ENCODE measurements around the gene PRKG1.

The PRKG1 gene

DNA sequence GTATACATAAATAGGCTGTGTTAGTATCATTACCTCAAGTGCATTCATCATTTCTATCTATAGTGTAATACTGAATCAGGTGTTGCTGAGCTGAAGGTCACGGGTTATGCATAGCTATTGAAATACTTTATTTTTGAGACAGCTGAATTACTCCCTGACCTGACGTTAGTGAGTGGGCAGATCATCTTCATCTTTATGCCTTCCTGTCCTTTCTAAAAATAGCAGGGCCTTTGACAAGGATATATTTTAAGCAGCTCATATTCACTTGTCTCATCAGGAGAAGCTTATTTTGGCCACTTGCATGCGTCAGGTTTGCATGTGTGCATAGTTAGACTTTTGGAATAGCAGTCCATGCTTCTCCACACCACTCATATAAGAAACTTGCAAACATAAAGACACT, 1176.2 kb downstream of the PRKG1 start:
- no peak for DNase-seq

DNA sequence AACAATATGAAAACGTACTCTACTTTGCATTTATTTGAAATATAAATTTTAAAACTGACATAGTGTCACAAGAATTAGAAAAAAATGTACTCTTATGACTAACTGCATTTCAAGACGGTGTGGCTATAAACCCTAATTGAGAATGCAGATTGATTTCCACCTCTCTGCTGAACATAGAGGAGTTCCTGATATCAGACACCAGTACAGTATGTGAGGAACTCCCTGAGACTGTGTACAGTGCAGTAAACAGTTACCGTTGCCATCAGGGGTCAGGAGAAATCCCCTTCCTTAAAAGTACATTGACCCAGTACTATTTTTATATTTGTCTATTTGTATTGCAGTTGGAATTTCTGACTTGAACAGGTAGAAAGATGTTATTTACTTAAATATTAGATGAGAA, 1178.0 kb downstream of the PRKG1 start:
- DNase-seq: no peak

DNA sequence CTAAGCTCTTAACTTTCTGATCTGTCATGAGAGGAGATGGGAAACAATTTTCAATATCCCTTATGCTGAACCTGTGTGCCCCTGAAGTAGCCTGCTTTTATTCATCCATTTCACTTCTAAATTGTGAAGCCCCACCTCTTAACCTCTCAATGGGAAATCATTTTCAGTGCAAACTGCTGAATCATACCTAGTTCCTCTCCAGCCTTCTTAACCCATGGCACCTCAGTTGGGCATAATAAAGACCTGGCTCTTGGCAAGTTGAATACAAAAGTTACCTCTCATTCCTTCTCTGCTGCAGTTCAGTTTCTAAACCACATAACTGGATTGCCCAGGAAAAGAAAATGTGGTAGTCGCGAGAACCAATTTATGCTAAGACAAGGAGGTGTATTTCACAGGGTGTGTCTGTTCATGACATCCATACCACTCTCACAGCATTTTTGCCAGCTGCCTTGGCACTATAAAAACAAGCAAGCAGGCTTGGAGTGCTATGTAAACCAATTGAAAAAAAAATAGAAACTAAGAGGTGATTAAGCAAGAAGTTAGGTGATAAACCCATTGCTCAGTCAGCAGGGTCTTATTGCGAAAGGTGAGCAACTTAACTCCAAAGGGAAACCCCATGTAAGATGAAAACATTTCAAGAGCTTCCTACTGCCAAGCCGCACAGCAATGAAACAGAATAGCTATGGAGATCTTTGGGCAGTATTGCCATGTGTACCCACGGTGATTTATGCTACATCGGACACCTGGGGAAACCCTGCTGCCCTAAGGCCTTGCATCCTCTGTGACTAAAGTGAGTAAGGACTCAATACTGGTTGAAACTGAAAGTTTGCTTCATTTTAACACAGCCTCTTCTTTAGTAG, 1182.8 kb downstream of the PRKG1 start:
- DNase-seq: no peak

DNA sequence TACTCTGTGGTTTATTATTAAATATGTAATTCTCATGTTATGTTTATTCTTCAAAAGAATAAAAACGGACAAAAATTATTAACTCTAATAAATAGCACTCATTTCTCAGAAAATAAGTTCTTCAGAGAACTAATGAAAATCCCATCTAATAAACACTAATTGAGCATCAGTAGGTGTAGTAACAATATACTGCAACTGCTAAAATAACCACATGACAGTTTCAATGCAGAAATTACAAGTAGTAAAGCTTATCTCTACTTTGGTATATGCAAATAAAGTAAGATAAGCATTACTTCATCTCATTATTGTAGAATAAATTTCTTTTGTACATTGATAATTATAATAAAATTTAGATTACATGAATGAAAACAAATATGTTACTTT, 1183.4 kb downstream of the PRKG1 start:
- no peak for DNase-seq

DNA sequence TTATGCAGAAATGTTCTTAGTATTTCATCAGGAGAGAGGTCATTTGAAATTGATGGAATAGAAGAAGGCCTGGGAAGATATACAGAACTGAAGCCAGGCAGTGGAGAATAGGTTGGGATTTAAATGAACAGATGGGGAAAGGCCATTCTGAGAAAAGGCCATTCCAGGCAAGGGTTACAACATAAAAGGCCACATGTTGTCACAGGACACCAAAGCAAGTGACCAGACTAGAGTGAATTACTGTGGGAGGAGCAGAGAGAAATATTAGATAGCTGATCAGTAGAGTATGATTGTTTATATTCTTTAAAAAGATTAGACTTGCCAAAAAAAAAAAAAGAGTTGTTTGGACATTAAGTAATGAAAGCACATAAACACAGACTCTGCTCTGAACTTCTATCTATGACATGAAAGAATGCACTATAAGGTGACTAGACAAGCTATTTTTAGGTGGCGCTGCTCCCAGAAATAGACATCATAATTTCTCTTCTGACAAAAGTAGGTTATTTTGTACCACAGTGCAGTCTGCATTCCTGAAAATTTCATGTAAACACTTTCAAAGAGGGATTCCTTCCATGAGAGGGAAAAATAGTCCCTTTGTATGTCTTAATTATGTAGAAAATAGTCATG, 1184.6 kb downstream of the PRKG1 start:
- no peak for DNase-seq

DNA sequence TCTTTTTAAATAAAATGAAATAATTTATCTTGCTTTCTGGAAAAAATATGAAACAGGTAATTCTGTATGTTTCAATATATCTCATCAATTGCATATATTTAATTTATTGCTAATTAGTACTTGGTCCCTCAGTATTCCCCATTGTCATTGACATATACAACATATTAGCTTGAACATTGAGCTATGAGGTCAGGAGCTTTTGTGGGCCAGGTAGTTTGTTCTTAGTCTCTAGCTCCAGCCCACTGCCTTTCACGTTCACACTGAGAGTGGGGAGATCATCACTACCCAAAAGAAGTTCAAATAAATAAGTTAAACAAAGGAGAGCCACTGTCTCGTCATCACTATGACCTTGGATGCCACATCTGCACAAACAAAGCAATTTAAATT, 1185.1 kb downstream of the PRKG1 start:
- DNase-seq: no peak

DNA sequence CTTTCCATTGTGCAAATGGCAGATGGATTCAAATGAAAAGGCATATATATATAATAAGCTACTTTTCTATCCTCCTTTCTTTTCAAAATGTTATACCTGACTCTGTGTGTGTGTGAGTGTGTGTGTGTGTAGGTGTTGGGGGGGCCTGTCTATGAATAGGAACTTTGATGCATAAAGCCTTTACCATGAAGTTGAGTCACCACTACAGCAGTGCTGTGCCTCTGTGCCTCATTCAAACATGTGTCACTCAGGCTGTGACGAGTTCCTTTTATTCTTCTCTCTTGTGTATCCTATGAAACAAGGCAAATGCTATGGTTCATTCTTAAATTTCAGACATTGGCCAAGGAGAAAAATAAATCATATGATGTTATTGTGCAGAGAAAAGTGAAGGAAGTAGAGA, 1187.1 kb downstream of the PRKG1 start:
- no peak for DNase-seq

DNA sequence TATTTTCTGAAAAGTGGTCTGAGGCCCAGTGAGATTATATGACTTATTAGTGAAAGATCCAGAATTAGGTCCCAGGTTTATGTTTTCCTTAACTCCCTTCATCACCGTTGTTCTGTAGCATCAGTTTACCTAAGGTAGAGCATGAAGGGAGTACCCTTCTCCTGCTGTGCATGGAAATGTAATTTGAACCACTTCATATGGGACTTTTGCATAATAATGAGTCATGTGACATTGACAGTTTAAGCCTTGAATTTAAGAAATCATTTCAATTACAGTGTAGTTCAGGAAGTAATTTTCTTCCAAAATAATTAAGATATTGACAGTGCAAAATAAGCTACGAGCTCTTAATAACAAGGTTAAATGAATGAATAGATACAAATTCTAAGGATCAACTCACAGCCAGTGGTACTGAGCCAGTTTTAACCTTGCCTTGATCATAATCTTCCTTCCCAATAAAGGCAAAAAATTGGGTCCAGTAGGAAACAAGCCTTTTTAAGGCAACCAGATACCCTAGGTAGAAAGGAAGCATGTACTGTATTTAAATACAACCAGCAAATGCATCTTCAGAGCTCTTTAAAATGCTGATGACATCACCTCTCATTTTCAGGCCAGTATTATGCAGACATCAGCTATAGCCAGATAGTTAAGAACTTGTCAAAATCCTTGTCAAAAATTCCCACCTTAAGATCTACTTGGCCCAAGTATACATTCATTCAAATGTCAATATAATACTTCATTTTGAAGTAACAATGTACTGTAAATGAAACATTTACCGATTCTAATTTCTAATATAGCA, 1191.0 kb downstream of the PRKG1 start:
- DNase-seq: no peak

DNA sequence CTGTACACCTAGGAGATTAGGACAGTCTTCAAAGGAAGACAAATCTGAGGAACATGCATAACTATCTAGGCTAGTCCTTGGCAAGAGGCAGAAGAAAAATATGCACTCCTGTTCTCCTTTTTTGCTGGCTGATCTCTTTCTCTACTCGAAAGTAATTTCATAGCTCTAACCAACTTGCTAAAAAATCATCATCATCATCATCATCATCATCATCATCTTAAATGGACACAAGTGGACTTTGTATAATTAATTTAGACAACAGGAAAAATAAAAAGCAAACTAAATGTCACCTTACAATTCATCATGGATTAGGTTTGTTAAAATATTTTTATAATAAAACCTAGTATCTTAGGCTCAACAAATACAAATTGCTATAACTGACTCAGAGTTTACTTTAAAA, 1192.6 kb downstream of the PRKG1 start:
- no peak for DNase-seq

DNA sequence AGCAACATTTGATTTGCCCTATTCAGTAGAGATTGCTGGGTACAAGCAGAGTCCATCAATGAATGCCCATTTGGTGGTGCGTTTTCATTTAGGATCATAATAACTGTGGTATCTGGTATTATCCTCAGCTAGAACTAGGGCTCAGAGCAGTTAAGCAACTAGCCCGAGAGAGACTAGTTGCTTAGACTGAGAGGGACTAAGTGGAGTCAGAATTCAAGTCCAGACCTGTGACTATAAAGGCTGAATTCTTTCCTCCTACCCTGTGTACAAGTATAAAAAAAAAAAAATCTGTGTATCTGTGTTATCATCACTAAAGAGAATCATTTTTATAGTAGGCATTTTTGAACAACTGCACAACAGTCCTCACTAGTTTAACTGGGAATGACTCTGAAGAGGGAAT, 1194.5 kb downstream of the PRKG1 start:
- DNase-seq: no peak

DNA sequence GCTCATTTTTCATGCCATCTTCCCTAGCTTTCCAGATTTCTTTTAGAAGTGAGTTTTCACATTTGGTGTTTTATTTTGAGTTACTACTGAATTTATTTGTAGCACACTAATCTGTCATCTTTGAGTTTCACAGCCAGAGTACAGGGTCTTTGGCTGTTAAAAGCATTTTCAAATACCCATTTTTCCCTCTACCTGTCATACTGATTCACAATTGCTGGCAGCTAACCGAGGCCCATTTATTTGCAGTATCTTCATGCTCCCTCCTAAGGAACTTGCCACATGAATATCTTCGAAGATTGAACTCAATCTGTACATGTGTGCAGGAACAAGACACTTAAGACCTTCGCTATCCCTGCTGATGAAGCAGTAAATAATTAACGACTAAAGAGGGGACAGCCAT, 1194.9 kb downstream of the PRKG1 start:
- no peak for DNase-seq

DNA sequence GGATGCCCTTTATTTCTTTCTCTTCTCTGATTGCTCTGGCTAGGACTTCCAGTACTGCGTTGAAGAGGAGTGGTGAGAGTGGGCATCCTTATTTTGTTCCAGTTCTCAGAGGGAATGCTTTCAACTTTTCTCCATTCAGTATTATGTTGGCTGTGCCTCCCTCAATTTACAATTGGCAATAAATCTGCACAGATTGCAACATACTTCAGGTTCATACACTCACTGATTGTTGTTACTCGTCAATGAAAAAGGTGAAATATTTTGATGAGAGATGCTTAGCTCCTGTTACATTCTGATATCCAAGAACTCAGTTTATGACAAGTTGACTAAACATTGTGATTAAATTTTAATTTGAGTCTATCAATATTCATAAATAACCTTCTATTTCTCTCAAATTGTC, 1201.9 kb downstream of the PRKG1 start:
- DNase-seq: no peak

DNA sequence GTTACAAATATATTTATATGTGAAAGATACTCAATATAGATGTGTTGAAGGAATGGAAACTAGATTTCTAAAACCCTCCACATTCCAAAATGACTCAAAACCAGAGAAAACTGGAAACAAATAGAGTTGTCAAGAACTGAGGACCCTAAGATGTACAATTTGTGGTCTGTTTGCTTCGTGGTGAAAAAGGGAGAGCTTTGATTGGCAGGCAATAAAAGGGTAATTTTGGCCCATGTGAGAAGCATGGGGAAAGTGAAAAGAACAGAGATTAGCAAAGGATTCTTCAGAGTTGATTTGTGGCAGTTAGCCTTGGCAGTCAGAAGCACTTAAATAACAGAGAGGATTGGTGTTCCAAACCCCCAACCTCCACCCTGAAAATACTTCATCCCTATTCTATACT, 1202.7 kb downstream of the PRKG1 start:
- no peak for DNase-seq

DNA sequence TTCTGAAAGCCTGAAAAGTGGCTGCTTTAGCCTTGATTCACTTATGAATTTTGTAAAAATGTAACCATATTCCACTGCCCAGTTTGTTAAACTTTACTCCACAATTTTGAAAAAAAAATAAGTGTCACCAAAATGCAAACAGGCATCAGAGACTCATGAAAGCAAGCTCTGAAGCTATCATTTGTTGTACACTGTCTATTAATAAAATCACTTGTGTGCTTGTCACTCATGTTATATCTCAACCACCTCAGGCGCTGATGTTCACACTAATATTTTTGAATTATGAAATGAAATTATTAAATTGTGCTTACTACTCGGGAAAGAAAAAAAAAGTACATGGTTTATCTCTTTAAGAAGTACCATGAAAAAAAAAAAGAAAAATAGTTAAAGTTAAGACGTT, 1205.3 kb downstream of the PRKG1 start:
- DNase-seq: no peak

DNA sequence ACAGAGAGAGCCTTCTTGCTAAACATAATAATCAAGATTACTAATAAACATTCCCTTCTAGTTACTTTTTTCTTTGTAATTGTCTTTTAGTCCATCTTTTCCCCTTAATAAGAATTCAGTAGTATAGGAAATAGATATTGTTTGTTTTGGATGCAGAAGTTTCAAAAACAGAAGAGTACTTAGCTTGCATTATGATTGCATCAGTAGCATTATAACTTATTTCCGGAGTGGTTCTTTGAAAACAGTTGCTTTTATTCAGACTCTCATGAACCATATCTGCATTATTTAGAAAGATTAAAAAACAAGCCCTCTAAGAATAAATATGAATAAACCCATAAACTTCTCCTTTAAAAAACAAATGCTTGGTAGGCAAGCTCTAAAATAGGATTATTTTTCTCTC, 1205.8 kb downstream of the PRKG1 start:
- no peak for DNase-seq

DNA sequence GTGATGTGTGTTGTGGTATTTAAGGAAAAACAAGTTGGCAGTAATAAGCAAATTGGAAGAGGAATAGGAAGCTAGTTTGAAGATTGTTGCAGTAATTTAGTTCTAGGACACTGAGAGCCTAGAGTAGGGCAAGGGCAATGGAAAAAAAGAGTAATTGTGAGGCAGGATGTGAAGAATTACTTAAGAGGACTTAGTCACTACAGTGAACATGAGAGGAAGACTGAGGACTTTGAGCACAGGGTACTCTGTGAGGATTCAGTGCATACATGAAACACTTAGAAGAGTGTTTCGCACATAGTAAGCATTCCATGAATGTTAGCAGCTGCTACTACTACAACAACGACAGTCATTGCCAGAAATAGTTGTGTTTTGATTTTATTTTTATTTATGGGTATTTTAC, 1208.9 kb downstream of the PRKG1 start:
- no peak for DNase-seq

DNA sequence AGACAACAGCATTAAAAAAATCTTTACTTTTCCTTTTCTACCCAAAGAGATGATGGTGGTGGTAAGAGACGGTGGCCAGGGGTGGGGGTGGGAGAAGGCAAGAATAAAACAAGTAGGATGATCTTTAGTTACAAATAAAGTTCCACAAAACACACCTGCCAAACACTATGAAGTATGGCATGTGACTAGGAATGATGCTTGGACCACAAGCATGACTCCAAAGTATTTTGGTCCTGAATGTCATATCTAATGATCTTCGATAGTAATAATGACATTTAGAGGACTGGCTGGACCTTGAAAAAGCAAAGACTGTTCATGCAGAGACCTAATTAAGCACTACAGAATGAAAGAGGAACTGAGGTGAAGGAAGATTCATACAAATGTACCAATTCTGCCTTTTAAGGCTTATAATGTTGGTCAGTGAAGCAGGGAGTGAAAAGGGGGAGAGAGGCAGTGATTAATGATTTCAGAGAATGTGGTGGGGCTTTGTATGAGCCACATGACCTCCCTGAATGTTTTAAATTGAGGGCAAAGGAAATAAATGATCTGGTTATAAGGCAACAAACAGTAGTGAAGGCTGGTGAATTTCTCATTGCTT, 1210.2 kb downstream of the PRKG1 start:
- DNase-seq: no peak

DNA sequence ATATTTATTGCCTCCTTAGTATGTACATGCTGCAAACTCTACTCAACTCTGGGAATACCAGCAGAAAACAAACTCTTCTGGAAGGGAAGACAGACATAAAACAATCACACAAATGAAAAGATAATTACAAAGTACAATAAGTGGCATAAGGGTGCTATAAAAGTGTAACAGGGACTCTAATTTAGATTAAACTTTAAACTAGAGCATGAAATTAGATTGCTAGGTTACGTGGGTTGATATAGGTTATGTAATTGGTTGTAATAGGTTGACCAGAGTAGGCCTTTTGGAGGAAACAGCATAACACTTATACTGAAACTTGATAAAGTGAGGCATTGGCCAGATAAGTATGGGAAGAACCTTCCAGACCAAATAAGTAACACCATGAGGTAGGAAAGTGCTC, 1213.6 kb downstream of the PRKG1 start:
- no peak for DNase-seq

DNA sequence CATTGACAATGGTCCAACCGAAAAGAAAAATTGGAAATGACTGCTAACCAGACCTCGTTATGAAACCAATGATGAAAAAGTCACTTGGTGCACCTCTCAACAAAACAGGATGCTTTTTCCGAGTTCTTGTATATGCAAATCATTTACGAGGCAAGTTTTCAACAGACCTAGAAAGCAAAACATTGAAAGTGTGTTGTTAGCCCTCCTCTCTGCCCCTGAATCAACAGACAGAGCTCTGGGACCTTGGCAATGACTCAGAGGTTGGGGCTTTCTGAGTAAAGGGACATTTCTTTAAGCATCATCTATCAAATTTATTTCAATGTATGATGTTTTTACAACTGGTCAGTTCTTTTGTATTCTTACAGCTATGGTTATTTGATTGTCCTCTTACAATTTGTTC, 1223.5 kb downstream of the PRKG1 start:
- no peak for DNase-seq

DNA sequence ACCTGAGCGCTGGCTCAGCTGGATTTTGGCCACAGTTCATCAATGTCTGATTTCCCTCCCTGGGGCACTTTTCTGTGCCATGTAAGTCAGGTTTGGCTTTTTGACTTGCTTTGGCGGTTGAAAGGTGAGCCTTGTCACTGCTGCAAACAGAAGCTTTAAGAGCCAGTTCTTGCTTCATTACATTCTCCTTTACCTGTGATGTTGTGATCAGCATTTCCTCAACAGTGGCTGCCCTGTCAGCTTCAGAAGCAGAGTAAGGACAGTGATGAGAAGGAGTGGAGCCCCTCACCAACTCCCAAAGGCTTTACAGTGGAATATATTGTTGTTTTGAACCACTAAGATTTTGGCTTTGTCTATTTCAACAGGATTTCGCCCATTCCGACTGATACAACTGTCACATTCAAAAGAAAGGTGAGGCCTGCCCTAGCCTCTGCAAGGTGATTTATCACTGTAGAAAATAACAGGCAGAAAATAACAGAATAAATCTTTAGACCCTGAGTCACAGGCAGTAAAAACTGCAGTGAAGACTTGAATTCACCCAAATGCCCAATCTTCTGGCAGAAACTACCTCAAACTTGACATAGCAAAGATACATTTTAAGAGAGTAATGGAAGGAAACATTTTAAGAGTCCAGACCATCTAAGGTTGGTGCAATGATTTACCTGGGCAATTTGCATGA, 1226.5 kb downstream of the PRKG1 start:
- DNase-seq: no peak

DNA sequence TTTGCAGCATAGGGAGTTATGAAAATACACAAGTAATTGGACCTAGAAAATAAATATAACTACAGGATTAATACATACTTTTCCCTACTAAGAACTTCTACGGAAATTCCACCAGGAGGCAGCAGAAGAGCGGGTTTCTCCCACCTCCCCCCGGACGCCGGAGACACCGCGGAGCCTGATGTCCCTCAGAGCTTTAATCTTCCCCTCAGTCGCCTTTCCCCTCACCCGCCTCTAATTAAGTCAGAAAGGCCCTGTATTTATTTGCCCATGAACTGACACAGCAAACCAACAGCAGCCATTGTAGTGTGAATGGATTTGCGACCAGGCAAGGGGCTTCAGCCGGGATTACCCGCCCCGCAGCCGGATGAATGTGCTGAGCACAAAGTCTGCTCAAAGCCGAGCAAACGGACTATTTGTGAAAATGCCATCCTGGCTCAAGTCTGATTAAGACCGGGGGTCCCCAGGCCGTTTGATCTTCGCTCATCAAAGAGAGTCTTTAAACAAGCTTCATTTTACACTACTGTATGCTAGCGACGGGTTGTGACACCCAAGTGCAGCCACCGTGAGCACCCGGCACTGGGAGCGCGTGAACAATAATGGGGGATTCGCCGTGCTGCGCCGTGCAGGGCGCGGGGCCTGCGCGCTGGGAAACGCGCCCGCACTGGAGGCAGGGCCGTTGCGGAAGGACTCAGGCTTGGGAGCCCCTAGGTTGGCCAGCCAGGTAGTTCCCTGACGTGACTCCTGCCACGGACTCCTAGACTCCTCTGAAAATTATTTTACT, 1234.2 kb downstream of the PRKG1 start:
- no peak for DNase-seq

DNA sequence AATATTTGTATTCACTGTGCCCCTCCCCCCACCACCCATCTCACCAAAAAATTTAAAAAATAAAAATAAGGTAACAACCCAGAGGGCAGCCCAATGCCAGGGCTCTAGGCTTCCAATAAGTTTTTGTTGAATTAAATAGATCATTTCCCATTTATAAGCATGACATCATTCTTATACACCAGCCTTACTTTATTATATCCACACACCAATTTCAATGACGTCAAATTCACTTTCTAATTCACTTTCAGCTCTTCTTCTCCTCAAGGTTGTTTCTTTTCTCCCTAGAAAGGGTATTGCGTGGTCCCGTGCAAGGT, 1238.6 kb downstream of the PRKG1 start:
- DNase-seq: no peak

Measured in NCI-H2081 treated with DMSO at 0.1 percent for 48 hours (cell line).